ENCODE measurements around the gene HEG1. TPM values are rescaled to one million over a fixed set of nuclear protein-coding genes. Genes with fewer than 3 reads are reported as not detected.

HEG1 gene
- total RNA-seq, 6 experiments from 2014 or later: 88.6 to 126 (median 105) TPM

GRCh38 chr3:124969963-124970722, 85.7 kb downstream of the HEG1 start:
- Mint-ChIP-seq H3K4me3 (no peak overlapping the region), H3K9me3 (no peaks in the 10 kb centered on the region), H3K36me3 (ENCODE audit: low read depth) (peaks cover 38% of the 10 kb centered on the region; the same call in 1 of the 2 replicates), H3K27me3 (ENCODE audit: insufficient read depth) (no peaks in the 10 kb centered on the region; the same call in none of the 2 replicates), H3K4me1 (ENCODE audit: low read depth) (peaks cover 9% of the 10 kb centered on the region; the same call in 1 of the 2 replicates), H3K27ac (no peak overlapping the region)
- TF ChIP-seq CTCF (IDR thresholded peaks at IDR 0.05): no peak
- no peak for DNase-seq

- no peak overlapping the region for H3K4me3 Mint-ChIP-seq
- no peak for TF ChIP-seq CTCF (IDR thresholded peaks at IDR 0.05)
- no peak for DNase-seq
- peaks cover 34% of the 10 kb centered on the region; the same call in 1 of the 2 replicates for H3K36me3 Mint-ChIP-seq (ENCODE audit: low read depth)
- H3K27me3 Mint-ChIP-seq (ENCODE audit: insufficient read depth): no peaks in the 10 kb centered on the region; the same call in none of the 2 replicates
- H3K9me3 Mint-ChIP-seq: no peaks in the 10 kb centered on the region
- H3K4me1 Mint-ChIP-seq (ENCODE audit: low read depth): peaks cover 15% of the 10 kb centered on the region
- H3K27ac Mint-ChIP-seq: no peak overlapping the region
Observed at GRCh38 chr3:124969190-124969589, 86.6 kb downstream of the HEG1 start.

DNA sequence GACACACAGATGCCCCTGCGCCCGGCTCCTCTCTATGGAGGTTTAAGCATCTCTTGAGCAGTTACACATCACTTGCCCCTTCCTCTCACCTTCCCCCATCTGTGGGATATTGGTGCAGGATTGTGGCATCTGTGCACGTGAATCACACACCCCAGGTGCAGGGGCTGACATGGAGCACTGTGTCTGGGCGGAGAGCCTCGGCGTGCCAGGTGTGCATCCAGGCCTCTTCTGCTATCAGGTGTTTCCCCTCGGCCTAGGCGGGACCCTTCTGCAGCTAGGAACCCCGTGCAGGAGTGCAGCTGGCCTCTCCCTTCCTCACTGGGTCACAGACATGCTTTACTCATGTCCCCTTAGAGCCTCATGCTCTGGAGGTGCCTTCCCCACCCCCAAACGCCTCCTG, 87.8 kb downstream of the HEG1 start:
- no peak overlapping the region for H3K27ac Mint-ChIP-seq
- peaks cover 16% of the 10 kb centered on the region for H3K4me1 Mint-ChIP-seq (ENCODE audit: low read depth)
- H3K9me3 Mint-ChIP-seq: no peaks in the 10 kb centered on the region
- H3K27me3 Mint-ChIP-seq (ENCODE audit: insufficient read depth): no peaks in the 10 kb centered on the region; the same call in none of the 2 replicates
- DNase-seq: no peak
- TF ChIP-seq CTCF (IDR thresholded peaks at IDR 0.05): no peak
- H3K4me3 Mint-ChIP-seq: no peak overlapping the region
- peaks cover 23% of the 10 kb centered on the region; the same call in 1 of the 2 replicates for H3K36me3 Mint-ChIP-seq (ENCODE audit: low read depth)

GRCh38 chr3:124966521-124967445, 89.0 kb downstream of the HEG1 start:
- Mint-ChIP-seq H3K4me1 (ENCODE audit: low read depth) (peaks cover 16% of the 10 kb centered on the region), H3K36me3 (ENCODE audit: low read depth) (peaks cover 20% of the 10 kb centered on the region; the same call in 1 of the 2 replicates), H3K27me3 (ENCODE audit: insufficient read depth) (no peaks in the 10 kb centered on the region; the same call in none of the 2 replicates), H3K27ac (no peak overlapping the region), H3K4me3 (no peak overlapping the region), H3K9me3 (no peaks in the 10 kb centered on the region)
- no peak for DNase-seq
- TF ChIP-seq CTCF (IDR thresholded peaks at IDR 0.05): no peak

GRCh38 chr3:124965413-124965812, 90.4 kb downstream of the HEG1 start:
- no peaks in the 10 kb centered on the region; the same call in none of the 2 replicates for H3K27me3 Mint-ChIP-seq (ENCODE audit: insufficient read depth)
- no peak for TF ChIP-seq CTCF (IDR thresholded peaks at IDR 0.05)
- no peaks in the 10 kb centered on the region for H3K9me3 Mint-ChIP-seq
- peaks cover 16% of the 10 kb centered on the region for H3K4me1 Mint-ChIP-seq (ENCODE audit: low read depth)
- H3K27ac Mint-ChIP-seq: no peak overlapping the region
- no peak for DNase-seq
- no peak overlapping the region for H3K4me3 Mint-ChIP-seq
- peaks cover 14% of the 10 kb centered on the region; the same call in 1 of the 2 replicates for H3K36me3 Mint-ChIP-seq (ENCODE audit: low read depth)

Data from HFFc6 (cell line).